Astrocyte (in vitro differentiated cells and primary cell): ENCODE results near the gene XG.

Source experiments
- CTCF ChIP-seq: IDR thresholded peaks from 2 replicates; pipeline ENCODE4 v1.5.1; 2011; ENCODE audit warnings: low read depth, mild to moderate bottlenecking, inconsistent platforms, low read length, moderate library complexity; ENCODE audit not compliant: insufficient read depth
- EZH2 ChIP-seq: IDR thresholded peaks from 2 replicates; pipeline ENCODE4 v1.6.1; 2012; ENCODE audit warnings: mild to moderate bottlenecking, low read length, inconsistent platforms; ENCODE audit not compliant: insufficient read depth

DNA sequence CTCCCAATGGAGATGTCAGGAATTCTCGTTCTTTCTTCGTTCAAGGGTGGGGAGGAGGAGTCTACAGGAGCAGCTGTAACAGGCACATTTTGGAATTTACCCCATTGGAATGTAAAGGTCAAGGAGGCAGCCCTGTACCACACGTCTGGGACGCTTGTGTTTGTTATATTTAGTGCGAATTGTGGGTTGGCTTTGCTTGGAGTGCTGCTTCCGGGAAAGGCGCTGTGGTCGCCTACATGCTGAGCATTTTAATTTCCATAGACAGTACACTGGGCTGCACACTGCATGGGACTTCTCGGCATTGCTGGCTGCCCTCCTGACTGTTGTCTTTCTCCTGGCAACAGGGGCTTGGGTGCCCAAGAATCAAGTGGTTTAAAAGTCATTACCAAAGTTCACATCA, 89.7 kb downstream of the XG start:
- TF ChIP-seq CTCF (no peak), EZH2 (no peak)
